Endothelial cell of umbilical vein (primary cell): ENCODE results near the gene SPG11. TPM values are rescaled to one million over a fixed set of nuclear protein-coding genes. Genes with fewer than 3 reads are reported as not detected.

Source experiments
- BruUV-seq: library from RNA; stranded (reverse); fragments of 400-500 nt; replicated peaks from 2 replicates; lab custom pipeline; 2021; lab: Mats Ljungman, UMichigan
- CTCF ChIA-PET: fragments of 300-600, 350-600 bp; sonication (Branson Sonifier 250); formaldehyde crosslinking; loops from one replicate; lab custom pipeline; 2021; ENCODE audit warnings: antibody characterized with exemption, inconsistent platforms; lab: Charles Lee
- POLR2A ChIA-PET: fragments of 300-600, 350-600 bp; sonication (Branson Sonifier 250); formaldehyde crosslinking; loops from one replicate; lab custom pipeline; 2021; ENCODE audit warnings: antibody characterized with exemption, inconsistent platforms; lab: Charles Lee
- DNase-seq: peaks from one replicate; pipeline ENCODE4 v3.0.0-alpha.2; 2011; ENCODE audit warnings: low read depth, low spot score
- FAIRE-seq: peaks from 2 replicates; lab custom pipeline; 2011; peaks lifted over from hg19 to GRCh38; lab: Jason Lieb, UNC
- H2AFZ ChIP-seq: 2 replicates; pipeline ENCODE4 v1.6.0; 2012; ENCODE audit warnings: low read depth, low read length, control low read depth, inconsistent platforms
- H3K27ac ChIP-seq: 2 replicates; pipeline ENCODE4 v1.5.1; 2011; ENCODE audit warnings: low read depth, mild to moderate bottlenecking, control low read depth, low read length, moderate library complexity; ENCODE audit not compliant: insufficient read depth
- H3K27me3 ChIP-seq, 2 experiments: 2 replicates each; pipeline versions ENCODE4 v1.6.0 to v1.6.1; 2011; ENCODE audit warnings: low read length in 2 of 2, mixed read lengths in 1 of 2; ENCODE audit not compliant: control insufficient read depth in 2 of 2, insufficient read depth in 2 of 2
- H3K36me3 ChIP-seq, 2 experiments: 2 replicates in 1 of 2; 3 replicates in 1 of 2; pipeline ENCODE4 v1.5.1; 2011; ENCODE audit warnings: low read length in 2 of 2, mild to moderate bottlenecking in 1 of 2, moderate library complexity in 1 of 2; ENCODE audit not compliant: control insufficient read depth in 2 of 2, insufficient read depth in 2 of 2; ENCODE audit errors: extremely low read depth in 1 of 2
- H3K4me1 ChIP-seq: 3 replicates; pipeline ENCODE4 v1.5.1; 2011; ENCODE audit warnings: mild to moderate bottlenecking, low read length; ENCODE audit not compliant: control insufficient read depth, insufficient read depth; ENCODE audit errors: extremely low read depth
- H3K4me2 ChIP-seq: 2 replicates; pipeline ENCODE4 v1.6.1; 2011; ENCODE audit warnings: low read length, control low read depth, mixed read lengths; ENCODE audit not compliant: insufficient read depth
- H3K4me3 ChIP-seq, 3 experiments: fragments of 200-600 bp in 1 of 3; sonication (generic), shearing (Covaris generic) in 1 of 3; replicated peaks in 1 of 3; 2 replicates each; pipeline ENCODE4 v1.5.1; 2011 to 2016; ENCODE audit warnings: control low read depth in 3 of 3, low read length in 3 of 3, mild to moderate bottlenecking in 2 of 3, inconsistent platforms in 1 of 3, low read depth in 1 of 3, moderate library complexity in 1 of 3; ENCODE audit not compliant: insufficient read depth in 1 of 3
- H3K79me2 ChIP-seq: 2 replicates; pipeline ENCODE4 v1.6.0; 2012; ENCODE audit warnings: low read length, inconsistent platforms; ENCODE audit not compliant: control insufficient read depth, insufficient read depth
- H3K9ac ChIP-seq: replicated peaks from 2 replicates; pipeline ENCODE3; 2011; ENCODE audit warnings: low read length, control low read depth; ENCODE audit not compliant: insufficient read depth; ENCODE audit errors: extremely low read depth
- H3K9me1 ChIP-seq: replicated peaks from 3 replicates; pipeline ENCODE4 v1.6.0; 2011; ENCODE audit warnings: mild to moderate bottlenecking, low read length; ENCODE audit not compliant: control insufficient read depth, insufficient read depth; ENCODE audit errors: extremely low read depth
- H3K9me3 ChIP-seq: replicated peaks from 2 replicates; pipeline ENCODE4 v1.5.1; 2012; ENCODE audit warnings: low read length, inconsistent platforms; ENCODE audit not compliant: control insufficient read depth, insufficient read depth
- H4K20me1 ChIP-seq: replicated peaks from 2 replicates; pipeline ENCODE3; 2011; ENCODE audit warnings: mild to moderate bottlenecking, low read length; ENCODE audit not compliant: control insufficient read depth, insufficient read depth; ENCODE audit errors: extremely low read depth
- EZH2 ChIP-seq: IDR thresholded peaks from 2 replicates; pipeline ENCODE4 v1.6.1; 2012; ENCODE audit warnings: borderline replicate concordance, low read depth, mild to moderate bottlenecking, moderate library complexity, low read length, inconsistent platforms; ENCODE audit not compliant: severe bottlenecking
- FOS ChIP-seq: IDR thresholded peaks from 2 replicates; pipeline ENCODE4 v1.6.1; 2011; ENCODE audit warnings: mild to moderate bottlenecking, low read length, moderate library complexity, borderline replicate concordance; ENCODE audit not compliant: insufficient read depth
- GATA2 ChIP-seq: IDR thresholded peaks from 2 replicates; pipeline ENCODE4 v1.7.0; 2011; ENCODE audit warnings: low read depth, mild to moderate bottlenecking, moderate library complexity, mixed read lengths, low read length; ENCODE audit not compliant: insufficient read length, insufficient read depth
- JUN ChIP-seq: IDR thresholded peaks from 2 replicates; pipeline ENCODE4 v1.6.1; 2011; ENCODE audit warnings: borderline replicate concordance, low read depth; ENCODE audit not compliant: insufficient read length, insufficient read depth
- POLR2A ChIP-seq: IDR thresholded peaks from 2 replicates; pipeline ENCODE4 v1.6.1; 2012; ENCODE audit warnings: low read depth, mild to moderate bottlenecking, control low read depth, low read length
- POLR2AphosphoS5 ChIP-seq: IDR thresholded peaks from 2 replicates; pipeline ENCODE4 v1.6.1; 2012; ENCODE audit warnings: low read depth, mild to moderate bottlenecking, control low read depth, low read length, moderate library complexity; ENCODE audit not compliant: insufficient read depth
- dilution Hi-C: fragments of 300-500 bp; cut with MboI; formaldehyde crosslinking; loops from one replicate; pipeline ENCODE4 v1.15.0; 2019; ENCODE audit warnings: low sequenced_read_pairs; ENCODE audit not compliant: extremely low pct_ligation_motif_present
- intact Hi-C: fragments of 100-400 bp; cut with micrococcal nuclease; formaldehyde crosslinking; loops from one replicate; pipeline ENCODE4 v1.10.0; 2022
- polyA plus RNA-seq, 4 experiments: library from polyadenylated mRNA; depleted of rRNA in 3 of 4; stranded (reverse) in 3 of 4; unstranded in 1 of 4; fragments of >200 nt; gene quantifications; 2 replicates each; pipeline versions ENCODE4 v1.2.1 to v1.2.3, GENCODE V29; 2011 to 2012; ENCODE audit warnings: missing spikeins in 1 of 4
- total RNA-seq: library from RNA; stranded (reverse); gene quantifications from 2 replicates; pipeline ENCODE4 v1.2.3, GENCODE V29; 2021
- TF ChIP-seq, protein P1 (sequence below), 2 donors: IDR thresholded peaks; 1 replicate in 1 of 2; 2 replicates in 1 of 2; pipeline ENCODE4 v1.5.1; 2011; ENCODE audit warnings: low read length in 2 of 2, mild to moderate bottlenecking in 2 of 2, moderate library complexity in 2 of 2, control low read depth in 1 of 2, inconsistent platforms in 1 of 2, low read depth in 1 of 2; ENCODE audit not compliant: insufficient read depth in 1 of 2; ENCODE audit errors: extremely low read depth in 1 of 2

The SPG11 gene
- total and polyA plus RNA-seq, 2 donors (not counting 3 experiments of a cell fraction or from before 2014, with no cell fraction given) = 30.7 to 53.5 TPM

DNA sequence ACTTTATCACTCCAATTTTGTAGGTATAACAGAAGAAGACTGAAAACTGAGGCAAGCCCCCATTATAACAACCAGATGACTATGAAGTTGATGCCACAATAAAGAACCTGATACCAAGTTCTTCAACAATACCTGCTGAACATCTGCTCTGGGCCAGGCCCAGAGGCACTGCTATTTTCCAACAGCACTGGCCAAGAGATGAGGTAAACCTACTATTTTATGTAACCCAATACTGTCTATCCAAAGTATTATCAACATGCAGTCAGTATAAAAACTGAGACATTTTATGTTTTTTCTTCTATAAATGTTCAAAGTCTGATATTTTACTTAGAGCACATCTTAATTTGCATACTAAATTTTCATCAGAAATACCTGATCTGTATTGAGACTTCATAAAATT lies 6.1 kb downstream of the SPG11 start:
- Histone ChIP-seq H3K4me1 (peaks cover 4% of the 10 kb centered on the region), H3K27me3 (no peaks in the 10 kb centered on the region), H3K9me1 (no peaks in the 10 kb centered on the region), H3K9ac (no peak overlapping the region), H3K9me3 (no peaks in the 10 kb centered on the region), H2AFZ (no peak overlapping the region), H4K20me1 (no peaks in the 10 kb centered on the region), H3K36me3 (peaks cover 3 to 5% of the 10 kb centered on the region in 2 experiments), H3K4me2 (no peak overlapping the region), H3K79me2 (no peaks in the 10 kb centered on the region), H3K27ac (no peak overlapping the region), H3K4me3 (no peak overlapping the region)
- TF ChIP-seq FOS (no peak), POLR2A (no peak), JUN (no peak), EZH2 (no peak), GATA2 (no peak), POLR2AphosphoS5 (no peak)
- TF ChIP-seq, protein P1, sequence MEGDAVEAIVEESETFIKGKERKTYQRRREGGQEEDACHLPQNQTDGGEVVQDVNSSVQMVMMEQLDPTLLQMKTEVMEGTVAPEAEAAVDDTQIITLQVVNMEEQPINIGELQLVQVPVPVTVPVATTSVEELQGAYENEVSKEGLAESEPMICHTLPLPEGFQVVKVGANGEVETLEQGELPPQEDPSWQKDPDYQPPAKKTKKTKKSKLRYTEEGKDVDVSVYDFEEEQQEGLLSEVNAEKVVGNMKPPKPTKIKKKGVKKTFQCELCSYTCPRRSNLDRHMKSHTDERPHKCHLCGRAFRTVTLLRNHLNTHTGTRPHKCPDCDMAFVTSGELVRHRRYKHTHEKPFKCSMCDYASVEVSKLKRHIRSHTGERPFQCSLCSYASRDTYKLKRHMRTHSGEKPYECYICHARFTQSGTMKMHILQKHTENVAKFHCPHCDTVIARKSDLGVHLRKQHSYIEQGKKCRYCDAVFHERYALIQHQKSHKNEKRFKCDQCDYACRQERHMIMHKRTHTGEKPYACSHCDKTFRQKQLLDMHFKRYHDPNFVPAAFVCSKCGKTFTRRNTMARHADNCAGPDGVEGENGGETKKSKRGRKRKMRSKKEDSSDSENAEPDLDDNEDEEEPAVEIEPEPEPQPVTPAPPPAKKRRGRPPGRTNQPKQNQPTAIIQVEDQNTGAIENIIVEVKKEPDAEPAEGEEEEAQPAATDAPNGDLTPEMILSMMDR (IDR thresholded peaks at IDR 0.05; ENCODE audit: extremely low read depth in 1 of 2, insufficient read depth in 1 of 2, low read depth in 1 of 2, low read length in 2 of 2) = no peak
- no TSS peak for BruUV-seq
- dilution Hi-C loops = no loop called here
- DNase-seq (no peak), FAIRE-seq (no peak)
- CTCF ChIA-PET = no interaction called here
- intact Hi-C loops = no loop called here
- POLR2A ChIA-PET = interaction anchor here (1.0 kb wide), 1 partner anchor 19 kb away, joined by 4 read pairs; no protein-coding TSS in a partner anchor
